ENCODE measurements around the gene MYADML2.
A peak's percentile ranks its signal among the peaks of the same experiment; 100 is the strongest.
"Not testable (repeated sequence)": the region's sequence is repeated elsewhere in the genome, so short reads cannot be mapped to it uniquely, and the experiment has no call there.

The MYADML2 gene, protein sequence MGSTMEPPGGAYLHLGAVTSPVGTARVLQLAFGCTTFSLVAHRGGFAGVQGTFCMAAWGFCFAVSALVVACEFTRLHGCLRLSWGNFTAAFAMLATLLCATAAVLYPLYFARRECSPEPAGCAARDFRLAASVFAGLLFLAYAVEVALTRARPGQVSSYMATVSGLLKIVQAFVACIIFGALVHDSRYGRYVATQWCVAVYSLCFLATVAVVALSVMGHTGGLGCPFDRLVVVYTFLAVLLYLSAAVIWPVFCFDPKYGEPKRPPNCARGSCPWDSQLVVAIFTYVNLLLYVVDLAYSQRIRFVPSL

GRCh38 chr17:81947189-81947588 lies at the start of gene MYADML2:
MYADML2 (minus strand) TSS chr17:81947233; CDS start chr17:81941741, 5,492 bp downstream.
- DNase-seq: no peak

DNA sequence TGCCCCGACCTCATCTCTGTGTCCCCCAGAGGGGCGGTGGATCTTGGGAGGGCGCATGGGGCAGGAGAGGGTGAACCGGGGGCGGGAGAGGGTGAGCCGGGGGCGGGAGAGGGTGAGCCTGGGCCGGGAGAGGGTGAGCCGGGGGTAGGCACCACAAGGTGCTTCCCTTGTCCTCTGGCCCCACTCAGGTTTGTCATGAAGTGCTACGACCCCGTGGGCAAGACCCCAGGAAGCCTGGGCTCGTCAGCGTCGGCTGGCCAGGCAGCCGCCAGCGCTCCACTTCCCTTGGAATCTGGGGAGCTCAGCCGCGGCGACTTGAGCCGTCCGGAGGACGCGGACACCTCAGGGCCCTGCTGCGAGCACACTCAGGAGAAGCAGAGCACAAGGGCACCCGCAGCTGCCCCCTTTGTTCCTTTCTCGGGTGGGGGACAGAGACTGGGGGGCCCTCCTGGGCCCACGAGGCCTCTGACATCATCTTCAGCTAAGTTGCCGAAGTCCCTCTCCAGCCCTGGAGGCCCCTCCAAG lies 49.3 kb upstream of the MYADML2 start:
- no peak for DNase-seq

DNA sequence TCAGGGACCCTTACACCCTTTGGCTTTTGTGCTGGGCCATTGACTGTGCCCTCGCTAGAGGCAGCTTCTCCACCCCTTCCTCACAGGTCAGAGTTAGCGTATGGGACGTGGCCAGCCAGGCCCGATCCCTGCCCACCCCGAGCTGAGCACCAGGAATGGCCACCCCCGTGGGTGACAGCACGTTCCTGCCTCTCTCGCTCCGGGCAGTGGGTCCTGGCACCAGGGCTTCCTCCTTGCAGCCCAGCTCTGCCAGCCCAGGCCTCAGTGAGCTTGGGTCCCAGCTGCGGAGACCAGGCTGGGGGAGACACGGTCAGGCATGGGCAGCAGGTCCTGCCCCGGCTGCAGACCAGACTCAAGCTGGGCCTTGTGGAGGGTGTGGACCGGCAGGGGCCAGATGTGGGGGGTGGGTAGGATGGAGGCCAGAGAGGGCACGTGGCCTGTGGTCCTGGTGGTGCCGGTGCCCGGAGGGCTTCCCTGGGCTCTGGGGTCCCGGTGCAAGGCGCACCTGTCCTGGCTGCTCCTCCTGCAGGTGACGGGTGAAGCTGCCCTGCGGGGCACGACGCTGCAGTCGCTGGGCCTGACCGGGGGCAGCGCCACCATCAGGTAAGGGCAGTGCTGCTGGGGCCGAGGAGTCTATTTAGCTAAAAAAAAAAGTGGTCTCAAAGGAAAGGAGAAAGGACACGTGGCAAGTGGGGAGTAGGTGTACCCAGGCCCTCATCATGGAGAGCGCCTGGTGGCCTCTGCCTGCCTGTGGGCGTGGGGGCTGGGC lies 48.6 kb upstream of the MYADML2 start:
- DNase-seq: no peak

- no peak for DNase-seq
These were observed 47.8 kb upstream of the MYADML2 start for GRCh38 chr17:81994593-81995462.

DNA sequence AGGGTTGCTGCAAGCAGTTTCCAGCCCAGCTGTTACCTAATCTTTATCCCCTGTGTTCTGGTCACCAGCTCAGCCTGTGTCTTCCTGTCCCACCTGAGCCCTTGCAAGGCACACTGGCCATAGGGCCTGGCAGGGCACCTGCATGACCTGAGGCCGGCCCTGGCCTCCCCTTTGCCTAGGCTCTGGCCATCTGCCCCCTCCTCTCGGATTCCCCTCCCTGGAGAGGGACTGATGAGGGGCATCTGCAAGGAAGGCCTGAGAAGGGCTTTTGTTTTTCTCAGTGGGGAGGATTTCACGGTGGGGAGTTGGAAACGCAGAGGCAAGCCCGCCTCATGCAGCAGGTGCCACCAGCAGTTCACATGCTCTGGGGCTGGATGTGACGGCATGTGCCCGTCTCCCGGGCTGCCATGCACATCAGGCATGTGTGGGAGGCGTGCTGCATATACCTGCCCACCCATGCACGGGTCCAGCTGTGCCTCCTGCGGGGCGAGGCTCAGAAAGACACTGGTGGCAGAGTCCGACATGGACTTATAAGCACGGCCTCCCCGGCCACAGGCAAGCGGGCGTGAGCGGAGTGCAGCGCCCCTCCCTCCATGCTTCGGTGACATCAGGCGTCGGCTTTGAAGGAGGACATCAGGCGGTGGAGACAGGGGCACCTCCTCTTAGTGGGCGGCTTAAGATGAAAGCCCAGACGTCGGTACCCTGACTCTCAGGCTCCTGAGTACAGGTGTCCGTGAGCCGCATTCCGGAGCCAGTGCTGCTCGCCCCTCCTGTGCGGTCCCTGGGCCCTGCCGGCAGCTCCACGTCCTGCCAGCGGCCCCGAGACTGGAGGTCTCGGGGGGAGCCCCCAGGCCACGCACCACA lies 46.9 kb upstream of the MYADML2 start:
- no peak for DNase-seq

GRCh38 chr17:81992306-81993102 lies 45.5 kb upstream of the MYADML2 start:
- DNase-seq: no peak

DNA sequence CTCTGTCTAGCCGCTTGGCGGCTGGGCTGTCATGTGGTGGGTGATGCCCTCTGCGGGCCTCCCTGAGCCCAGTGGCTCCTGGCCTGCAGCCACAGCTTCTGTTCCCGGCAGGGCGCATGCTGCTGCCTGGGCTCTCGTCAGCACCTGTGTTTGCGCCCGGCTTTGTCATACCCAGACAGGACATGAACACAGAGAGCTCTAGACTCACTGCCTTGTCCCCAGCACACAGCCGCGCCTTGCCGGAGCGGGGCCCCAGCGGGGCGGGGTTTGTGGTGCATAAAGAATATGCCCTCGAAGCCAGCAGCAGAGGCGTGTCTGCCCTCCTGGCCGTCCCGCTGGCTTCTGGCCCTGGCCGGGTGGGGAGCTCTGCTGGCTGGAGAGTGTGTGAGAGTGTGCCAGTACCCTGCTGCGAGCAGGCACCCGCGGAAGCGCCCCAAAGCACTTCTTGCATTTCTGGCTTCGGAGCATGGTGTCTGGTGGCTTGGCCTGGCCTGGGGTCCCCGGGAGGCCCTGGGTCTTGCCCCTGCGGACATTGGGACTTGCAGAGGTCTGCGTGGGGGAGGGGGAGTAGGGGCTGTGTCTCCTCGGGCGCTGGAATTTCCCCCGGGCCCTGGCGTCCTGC lies 44.8 kb upstream of the MYADML2 start:
- peak; percentile 59 for DNase-seq

DNA sequence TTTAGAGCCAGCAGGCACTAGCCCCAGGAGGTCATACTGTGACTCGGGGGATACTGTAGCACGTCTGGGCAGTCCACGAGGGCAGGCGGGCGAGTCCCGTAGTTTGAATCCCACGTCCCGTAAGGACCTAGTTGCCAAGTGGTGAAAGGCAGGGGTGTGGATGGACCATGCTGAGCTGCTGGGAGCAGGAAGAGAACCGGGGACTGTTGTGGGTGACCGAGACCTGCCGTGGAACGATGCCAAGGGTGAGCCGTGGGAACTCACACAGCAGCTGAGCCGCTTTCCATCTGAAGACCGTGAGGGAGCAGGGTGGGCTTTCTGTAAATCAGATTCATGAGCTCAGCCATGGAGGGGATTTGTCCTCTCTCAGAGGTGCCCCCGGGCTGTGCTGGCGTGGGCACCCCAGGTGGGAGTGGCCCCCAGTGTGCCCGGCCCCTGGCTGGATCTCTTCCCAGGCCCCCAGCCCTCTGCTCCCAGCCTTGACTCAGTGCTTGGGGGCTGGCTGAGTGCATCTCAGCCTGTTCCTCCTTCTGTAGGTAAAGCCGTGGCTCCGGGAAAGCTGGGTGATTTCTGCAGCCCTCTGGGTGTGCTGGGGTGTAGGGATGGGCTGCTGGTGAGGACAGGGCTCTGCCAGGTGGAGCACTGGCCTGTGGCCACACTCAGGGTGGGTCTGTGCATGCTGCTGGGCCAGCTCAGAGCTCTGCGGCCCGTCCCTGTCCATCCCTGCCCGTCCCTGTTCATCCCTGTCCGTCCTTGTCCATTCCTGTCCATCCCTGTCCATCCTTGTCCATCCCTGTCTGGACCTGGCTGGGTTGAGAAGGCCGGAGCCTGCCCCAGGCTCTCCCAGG lies 44.0 kb upstream of the MYADML2 start:
- DNase-seq: no peak

DNA sequence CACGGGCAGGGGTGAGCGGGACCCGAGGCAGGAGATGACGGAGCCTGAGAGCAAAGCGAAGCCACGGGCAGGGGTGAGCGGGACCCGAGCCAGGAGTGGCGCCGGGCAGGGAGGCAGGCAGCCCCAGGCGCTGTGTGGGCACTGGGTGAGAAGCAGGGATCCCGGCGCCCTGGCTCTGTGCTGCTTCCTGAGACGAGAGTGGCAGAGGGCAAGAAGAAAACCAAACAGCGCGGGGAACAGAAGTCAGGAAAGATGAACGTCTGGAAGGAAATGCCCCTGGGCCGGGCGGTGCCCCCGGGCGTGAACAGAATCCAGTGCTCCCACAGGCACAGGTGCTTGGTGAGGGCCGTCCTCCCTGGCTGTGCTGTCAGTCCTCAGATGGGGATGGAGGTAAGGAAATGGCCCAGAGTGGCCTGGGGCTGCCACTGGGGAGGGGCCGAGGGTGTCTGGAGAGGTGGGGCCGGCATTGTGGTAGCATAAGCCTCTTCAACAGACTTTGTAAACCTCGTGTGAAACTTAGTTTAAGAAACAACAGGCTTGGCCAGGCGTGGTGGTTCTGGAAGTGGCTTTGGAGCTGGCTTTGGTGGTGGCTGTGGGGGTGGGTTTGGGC lies 40.2 kb upstream of the MYADML2 start:
- DNase-seq: no peak

DNA sequence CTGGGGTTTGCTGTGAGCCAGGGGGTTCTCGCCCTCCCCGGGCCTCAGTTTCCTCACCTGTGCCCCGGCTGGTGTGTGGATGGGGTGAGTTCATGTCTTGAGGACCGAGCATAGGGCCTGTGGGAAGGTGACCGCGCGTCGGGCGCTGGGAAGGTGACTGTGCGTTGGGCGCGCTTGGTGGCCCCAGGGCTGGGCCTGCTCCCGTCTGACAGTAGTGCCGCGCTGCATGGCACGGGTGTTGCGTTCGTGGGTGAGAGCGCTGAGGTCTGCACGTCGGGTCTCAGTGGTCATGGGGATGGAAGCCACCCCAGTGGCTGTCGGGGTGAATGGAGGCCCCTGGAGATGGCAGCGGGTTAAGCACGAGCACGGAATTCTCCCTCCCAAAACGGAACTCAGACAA lies 39.6 kb upstream of the MYADML2 start:
- DNase-seq: no peak

- no peak for DNase-seq
These were observed 37.9 kb upstream of the MYADML2 start for GRCh38 chr17:81984773-81985410.

DNA sequence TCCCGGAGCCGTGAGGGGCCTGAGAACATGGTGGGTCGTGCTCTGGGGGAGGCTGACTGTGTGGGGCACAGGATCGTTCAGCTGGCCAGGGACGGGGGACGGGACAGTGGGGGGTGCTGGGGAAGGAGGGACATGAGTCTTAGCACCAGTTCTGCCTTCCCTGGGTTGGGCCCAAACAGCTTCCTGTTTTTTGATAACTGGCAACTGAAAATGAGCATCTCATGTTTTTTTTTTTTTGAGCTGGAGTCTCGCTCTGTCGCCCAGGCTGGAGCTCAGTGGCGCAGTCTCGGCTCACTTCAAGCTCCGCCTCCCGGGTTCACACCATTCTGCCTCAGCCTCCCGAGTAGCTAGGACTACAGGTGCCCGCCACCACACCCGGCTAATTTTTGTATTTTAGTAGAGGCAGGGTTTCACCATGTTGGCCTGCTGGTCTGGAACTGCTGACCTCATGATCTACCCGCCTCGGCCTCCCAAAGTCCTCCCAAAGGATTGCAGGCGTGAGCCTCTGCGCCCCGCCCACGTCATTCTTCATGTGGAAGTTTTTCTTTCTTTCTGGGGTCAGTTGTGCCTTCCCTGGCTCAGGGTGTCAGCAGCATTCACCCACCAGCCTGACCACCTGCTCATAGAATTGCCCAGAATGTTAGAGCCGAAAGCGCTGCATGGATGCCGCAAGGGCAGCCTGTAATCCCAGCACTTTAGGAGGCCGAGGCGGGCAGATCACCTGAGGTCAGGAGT lies 36.8 kb upstream of the MYADML2 start:
- DNase-seq: no peak

DNA sequence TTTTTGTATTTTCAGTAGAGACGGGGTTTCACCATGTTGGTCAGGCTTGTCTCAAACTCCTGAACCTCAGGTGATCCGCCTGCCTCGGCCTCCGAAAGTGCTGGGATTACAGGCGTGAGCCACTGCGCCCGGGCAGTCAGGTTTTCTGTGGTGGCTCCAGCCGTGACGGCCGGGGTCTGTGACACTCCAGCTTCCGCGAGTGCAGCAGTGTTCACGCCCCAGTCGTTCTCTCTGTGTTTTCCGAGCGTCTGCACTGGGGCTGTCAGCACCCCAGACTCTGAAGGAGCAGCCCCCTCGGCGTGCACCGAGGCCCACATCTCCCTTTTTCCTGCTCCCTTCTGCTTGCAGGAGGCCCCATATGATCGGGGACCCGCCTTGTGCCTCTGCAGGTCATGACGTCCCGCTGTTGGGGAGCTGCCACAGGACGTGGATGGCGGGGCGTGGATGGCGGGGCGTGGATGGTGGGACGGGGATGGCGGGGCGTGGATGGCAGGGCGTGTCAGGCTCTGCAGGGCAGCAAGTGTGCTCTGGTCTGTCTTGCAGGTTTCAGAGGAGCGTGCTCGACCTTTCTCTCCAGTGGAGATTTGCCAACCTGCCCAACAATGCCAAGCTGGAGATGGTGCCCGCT lies 36.1 kb upstream of the MYADML2 start:
- no peak for DNase-seq

DNA sequence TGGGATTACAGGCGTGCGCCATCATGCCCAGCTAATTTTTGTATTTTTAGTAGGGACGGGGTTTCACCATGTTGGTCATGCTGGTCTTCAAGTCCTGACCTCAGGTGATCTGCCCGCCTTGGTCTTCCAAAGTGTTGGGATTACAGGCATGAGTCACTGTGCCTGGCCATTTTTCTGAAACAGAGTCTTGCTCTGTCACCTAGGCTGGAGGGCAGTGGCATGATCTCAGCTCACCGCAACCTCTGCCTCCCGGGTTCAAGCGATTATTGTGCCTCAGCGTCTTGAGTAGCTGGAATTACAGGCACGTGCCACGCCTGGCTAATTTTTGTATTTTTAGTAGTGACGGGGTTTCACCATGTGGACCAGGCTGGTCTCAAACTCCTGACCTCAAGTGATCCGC lies 34.5 kb upstream of the MYADML2 start:
- DNase-seq: not testable (repeated sequence)

DNA sequence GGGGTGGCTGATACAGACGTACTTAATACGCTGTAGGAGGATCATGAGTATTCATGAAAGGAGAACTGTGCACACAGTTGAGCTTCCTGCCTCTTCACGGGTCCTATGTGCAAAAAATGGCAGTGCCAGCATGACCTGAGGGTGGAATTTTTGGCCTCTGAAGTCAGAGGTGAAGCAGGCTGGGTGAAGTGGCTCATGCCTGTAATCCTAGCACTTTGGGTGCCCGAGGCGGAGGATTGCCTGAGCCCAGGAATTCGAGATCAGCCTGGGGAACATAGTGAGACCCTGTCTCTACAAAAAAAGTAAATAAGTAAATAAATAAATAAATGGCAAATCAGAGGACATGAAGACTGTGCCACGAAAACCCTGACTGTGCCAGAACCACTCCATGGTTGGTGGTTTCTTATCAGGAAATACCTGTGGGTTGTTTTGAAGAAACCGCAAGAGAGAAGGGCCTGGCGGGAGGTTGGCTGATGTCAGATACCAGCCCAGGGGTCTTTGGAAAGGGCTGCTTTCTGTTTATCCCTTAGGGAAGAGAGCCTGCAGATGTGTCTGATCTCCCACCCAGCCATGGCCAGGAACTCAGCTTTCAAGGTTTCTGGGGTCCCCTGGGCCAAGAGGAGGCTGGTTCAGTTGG lies 33.8 kb upstream of the MYADML2 start:
- peak; percentile 16 for DNase-seq

- no peak for DNase-seq
These were observed 33.1 kb upstream of the MYADML2 start for GRCh38 chr17:81980122-81980521.

Data from DMS79 treated with DMSO at 0.1 percent for 48 hours (cell line).